Smooth muscle cell of the brain vasculature (primary cell): ENCODE data around the gene SQSTM1.

ENCODE experiments used
- DNase-seq: peaks from one replicate; pipeline ENCODE4 v3.0.0-alpha.2; 2012; ENCODE audit warnings: low read depth, low spot score

Gene SQSTM1

GRCh38 chr5:179794575-179794974 lies 26.1 kb upstream of the SQSTM1 start:
- no peak for DNase-seq

DNA sequence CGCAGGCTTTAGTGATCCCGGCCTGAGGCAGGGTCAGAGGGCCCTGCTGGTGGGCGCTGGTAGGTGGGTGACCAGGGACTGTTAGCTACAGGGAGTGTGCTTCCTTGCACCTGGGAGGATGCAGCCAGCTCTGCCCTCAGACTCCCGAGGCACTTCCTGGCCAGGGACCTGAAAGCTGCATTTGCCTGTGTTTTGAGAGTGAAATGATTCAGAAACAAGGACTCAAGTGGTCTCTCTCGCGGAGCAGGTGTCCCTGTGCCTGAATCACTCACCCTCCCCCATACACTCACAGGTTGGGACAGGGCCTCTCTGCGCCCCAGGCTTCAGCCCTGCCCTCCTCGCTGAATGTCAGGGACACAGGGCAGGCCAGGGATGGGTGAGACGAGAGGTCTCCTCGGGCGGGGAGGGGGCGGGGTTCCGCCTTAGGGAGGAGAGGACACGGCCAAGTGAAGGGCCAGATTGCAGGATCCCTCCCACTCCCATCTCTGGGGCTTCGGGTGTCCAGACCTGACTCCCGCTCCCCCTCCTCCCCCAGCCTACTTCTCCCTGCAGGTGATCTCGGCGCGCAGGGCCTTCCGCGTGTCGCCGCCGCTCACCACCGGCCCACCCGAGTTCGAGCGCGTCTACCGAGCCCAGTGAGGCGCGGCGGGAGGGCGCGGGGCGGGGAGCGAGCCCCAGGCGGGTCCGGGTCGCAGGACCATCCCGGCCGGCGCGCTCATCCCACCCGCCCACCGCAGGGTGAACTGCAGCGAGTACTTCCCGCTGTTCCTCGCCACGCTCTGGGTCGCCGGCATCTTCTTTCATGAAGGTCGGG lies 25.4 kb upstream of the SQSTM1 start:
- DNase-seq, result no peak

GRCh38 chr5:179795863-179796833 lies 24.6 kb upstream of the SQSTM1 start:
- no peak for DNase-seq

GRCh38 chr5:179796877-179797608 lies 23.7 kb upstream of the SQSTM1 start:
- DNase-seq, result no peak

DNA sequence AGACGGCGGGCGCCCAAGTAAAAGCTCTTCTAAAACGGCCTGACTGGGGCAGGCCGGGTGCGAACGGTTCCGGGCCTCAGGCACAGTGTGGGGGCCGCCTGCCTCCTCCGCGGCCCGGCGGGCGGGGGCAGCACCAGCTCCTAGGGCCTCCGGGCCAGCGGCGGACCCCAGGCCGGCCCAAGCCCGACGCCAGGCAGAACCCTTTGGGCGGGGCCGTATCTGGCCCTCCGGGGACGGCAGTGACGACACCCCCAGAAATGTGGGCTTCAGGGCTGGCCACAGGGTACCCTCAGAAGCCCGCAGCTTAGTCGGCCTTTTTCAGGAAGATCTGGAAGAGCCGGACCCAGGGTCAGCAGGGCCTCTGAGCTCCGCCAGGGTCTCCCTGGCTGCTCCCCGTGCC lies 23.0 kb upstream of the SQSTM1 start:
- no peak for DNase-seq

DNA sequence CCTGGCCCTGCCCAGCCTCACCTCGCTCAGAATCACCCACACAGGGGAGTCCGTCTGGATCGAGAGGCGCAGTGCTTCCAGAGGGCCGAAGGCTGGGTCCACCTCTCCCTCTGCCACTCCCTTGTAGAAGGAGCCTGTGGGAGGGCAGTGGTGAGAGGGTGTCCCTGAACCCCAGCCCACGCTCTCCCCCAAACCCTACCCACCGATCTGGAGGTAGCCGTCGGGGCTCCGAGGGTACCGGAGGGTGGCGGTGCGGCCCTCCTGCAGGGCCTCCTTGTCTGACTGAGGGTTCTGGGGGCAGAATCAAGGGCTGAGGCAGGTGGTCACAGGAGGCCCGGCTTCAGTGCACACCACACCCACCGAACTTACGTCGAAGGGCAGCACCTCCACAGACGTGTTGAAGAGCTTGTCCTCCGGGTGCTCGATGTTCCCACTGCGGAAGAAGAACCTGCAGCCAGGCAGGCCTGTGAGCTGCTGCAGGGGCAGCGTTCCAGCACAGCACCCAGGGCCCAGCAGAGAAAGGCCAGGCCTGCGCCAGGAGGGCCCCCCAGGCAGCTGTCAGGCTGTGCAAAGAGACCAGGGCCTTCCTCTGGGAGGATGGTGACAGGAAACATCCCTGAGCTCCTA lies 22.4 kb upstream of the SQSTM1 start:
- DNase-seq, result no peak

- no peak for DNase-seq
Observed at GRCh38 chr5:179798771-179799643, 21.7 kb upstream of the SQSTM1 start.

GRCh38 chr5:179799644-179799973 lies 21.1 kb upstream of the SQSTM1 start:
- DNase-seq, result no peak

DNA sequence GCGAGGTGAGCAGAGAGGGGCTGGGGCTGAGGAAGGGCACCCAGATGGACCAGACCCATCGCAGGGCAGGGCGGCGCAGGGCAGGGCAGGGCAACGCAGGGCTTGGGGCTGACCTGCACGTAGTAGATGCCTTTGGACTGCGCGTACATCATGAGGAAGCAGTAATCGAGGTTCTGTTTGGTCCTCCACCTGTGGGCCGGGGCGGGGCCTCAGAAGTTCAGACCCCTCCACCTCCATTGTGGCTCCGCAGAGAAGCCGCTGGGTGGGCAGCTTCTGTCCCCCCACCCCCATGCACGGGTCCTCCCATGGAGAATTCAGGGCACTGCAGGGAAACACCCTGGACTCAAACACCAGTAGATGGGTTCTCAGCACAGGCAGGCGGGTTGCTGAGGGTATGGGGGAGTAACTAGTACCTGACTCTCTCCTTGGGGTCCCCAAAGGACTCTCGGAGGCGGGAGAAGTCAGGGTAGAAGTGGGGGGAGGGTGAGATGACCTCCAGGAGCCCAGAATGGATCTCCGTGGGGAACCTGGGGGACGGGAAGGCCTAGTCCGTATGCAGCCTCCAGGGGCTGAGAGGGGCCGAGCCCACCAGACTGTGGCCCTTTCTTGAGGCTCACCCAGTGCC lies 20.5 kb upstream of the SQSTM1 start:
- DNase-seq, result no peak

DNA sequence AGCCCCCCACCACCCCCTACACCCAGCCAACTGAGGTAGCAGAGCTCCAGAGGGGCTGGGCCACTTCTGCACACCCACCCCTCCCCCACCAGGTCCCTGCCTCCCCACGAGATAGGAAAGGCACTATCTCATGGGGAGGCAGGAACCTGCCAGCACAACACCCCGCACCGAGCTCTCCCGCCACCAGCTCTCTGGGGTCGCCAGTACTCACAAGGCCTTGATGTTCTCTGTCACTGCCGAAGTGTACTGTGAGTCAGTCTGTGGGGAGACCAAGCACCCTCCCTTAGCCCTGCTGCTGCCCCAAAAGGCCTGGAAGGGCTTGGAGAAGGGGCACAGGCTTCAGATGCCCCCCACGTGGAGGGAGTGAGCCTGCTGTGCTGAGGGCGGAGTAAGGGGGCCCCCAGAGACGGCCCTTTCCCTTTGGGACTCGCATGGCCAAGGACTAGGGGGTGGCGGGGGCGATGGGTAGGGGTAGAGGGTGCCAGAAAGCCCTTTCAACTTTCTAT lies 20.0 kb upstream of the SQSTM1 start:
- DNase-seq, result no peak

DNA sequence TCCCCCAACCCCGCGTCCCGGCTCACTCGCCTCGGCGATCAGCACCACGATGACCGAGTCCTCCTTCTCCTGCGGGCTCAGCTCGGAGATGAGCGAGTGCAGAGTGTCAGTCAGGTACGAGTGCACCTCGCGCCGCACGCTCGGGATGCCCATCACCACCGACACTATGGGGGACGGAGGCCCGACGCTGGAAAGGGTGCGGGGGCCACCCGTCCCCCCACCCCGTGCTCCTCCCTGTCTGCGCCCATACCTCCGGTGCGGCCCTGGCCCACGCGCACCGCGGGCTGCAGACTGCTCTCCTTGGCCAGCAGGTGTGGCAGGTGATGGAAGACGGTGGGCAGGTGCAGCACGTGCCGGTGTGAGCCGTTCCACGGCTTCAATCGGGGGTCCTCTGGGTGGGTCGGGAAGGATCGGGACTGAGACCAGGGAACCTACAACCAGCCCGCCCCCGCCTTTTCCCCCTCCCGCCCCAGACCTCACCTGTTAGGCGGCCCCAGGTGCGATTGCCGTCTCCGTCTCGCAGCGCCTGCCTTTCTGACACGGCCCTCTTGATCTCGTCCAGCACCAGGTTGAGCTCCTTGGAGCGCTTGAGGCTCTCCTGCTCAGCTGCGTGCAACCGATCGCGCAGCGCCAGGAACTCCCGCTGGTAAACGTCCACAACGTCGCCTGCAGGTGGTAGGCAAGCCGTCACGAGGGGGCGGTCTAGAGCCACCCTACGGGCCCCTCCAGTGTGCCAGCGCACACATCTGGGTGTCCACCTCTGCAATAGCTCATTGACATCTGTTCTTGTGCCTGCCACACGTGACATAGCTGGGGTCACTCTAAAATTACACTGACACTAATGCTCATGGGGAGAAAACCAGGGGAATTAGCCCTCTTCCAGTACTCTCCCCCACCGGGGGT lies 19.1 kb upstream of the SQSTM1 start:
- DNase-seq, result no peak

GRCh38 chr5:179802207-179802883 lies 18.4 kb upstream of the SQSTM1 start:
- no peak for DNase-seq

DNA sequence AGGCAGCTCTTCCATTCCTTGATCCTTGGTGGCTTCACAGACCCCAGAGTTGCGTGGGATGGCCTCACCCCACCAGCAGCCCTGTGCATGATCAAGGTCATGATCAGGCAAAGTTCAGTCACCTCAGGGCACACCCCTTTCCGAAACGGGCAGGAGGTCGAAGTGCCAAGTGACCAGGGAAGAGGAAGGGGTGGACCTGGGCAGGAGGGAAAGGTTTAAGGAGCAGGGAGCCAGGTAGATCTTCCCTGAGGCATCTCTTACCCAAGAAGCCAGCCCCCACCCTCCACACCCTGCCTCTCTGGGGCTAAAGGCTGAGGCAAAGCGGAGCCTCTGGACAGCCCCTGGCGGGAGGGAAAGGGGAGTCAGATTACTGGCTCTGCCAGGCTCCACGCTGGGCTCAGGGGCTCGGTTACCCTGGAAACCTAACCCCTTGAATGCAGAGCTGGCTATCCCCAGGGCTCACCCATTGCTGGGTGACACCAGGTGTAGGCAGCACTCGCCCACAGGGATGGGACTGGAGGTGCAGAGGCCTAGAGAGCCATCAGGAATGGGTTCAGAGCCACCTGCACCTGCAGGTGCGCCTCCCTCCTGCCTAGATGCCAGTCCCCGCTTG lies 17.6 kb upstream of the SQSTM1 start:
- DNase-seq, result no peak

DNA sequence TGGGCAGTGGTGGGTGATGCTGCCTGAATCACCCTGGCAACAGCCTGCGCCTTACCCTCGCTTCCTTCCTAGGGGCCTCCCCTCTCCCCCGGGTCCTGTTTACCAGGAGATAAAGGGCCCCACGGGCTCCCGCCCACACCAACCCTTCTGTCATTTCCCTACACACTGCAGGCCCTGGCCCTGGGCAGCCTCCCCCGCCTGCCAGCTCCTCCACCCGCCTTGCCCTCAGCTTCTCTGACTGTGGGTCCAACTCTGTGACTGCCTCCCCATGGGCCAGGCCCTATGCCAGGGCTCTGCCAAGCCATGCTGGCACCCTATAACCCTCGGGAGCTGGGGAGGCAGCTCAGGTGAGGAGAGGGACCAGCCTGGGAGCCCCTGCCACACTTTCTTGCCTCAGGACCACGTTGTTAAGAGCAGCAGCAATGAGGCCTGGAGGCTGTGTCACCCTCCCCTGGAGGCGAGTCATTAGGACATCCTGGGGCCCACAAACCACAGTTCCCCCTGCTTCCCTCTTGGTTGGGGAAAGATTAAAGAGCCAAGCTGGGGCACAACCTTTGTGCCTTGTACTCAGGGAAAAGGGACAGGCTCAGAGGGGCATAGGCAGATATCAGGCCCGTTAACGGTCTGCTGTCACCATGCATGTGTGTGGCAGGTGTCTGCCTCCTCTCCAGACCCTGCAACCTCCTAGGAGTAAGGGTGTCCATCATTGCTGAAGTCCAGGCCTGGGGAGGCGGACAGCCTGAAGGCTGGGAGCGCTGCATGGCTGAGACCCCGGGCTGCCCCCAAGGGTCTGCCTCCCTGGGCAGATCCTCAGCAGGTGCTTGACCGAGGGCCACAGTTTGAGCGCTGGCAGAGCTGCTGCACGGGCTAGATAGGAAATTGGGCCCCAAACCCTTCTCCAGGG lies 16.8 kb upstream of the SQSTM1 start:
- no peak for DNase-seq

GRCh38 chr5:179804555-179804947 lies 16.2 kb upstream of the SQSTM1 start:
- DNase-seq, result no peak

GRCh38 chr5:179805070-179805528 lies 15.6 kb upstream of the SQSTM1 start:
- DNase-seq, result no peak
